Prostate gland (tissue), 2 donors: ENCODE data around the gene PLPPR1.

ENCODE experiments used
- CTCF ChIP-seq, 4 experiments: fragments of 200-600 bp in 2 of 4; fragments of 450-650 bp in 2 of 4; sonication (generic) in 2 of 4; IDR thresholded peaks; 1 replicate in 3 of 4; 2 replicates in 1 of 4; pipeline ENCODE4 v1.5.1; 2016 to 2019; ENCODE audit warnings: antibody characterized with exemption in 4 of 4, mild to moderate bottlenecking in 2 of 4, moderate library complexity in 2 of 4
- POLR2A ChIP-seq: fragments of 450-650 bp; IDR thresholded peaks from one replicate; pipeline ENCODE4 v1.6.1; 2016; ENCODE audit warnings: antibody characterized with exemption, mild to moderate bottlenecking

- no peak for TF ChIP-seq POLR2A
- TF ChIP-seq CTCF (IDR thresholded peaks at IDR 0.05) = no peak
These were observed 295.8 kb downstream of the PLPPR1 start for GRCh38 chr9:101324245-101324804.
